ENCODE data around the gene HSBP1L1. TPM values are rescaled to one million over a fixed set of nuclear protein-coding genes. Genes with fewer than 3 reads are reported as not detected.

HSBP1L1 gene
- total and polyA plus RNA-seq, 2 of the 13 experiments (the other 11 are each of a cell fraction or from before 2014, with no cell fraction given), result 22.6 to 45.1 TPM

GRCh38 chr18:79936641-79937040, 27.8 kb upstream of the HSBP1L1 start (continued):
- TF ChIP-seq MNT (IDR thresholded peaks at IDR 0.05) (no peak), CEBPG (CRISPR knock-in tag; IDR thresholded peaks at IDR 0.05) (peak; percentile 66), ZNF460 (CRISPR knock-in tag; IDR thresholded peaks at IDR 0.05; ENCODE audit: borderline replicate concordance) (no peak), ZNF839 (CRISPR knock-in tag; IDR thresholded peaks at IDR 0.05; ENCODE audit: borderline replicate concordance) (no peak), ZFX (CRISPR knock-in tag; IDR thresholded peaks at IDR 0.05; ENCODE audit: low read depth) (no peak), ZNF501 (CRISPR knock-in tag; IDR thresholded peaks at IDR 0.05) (no peak), IKZF1 (IDR thresholded peaks at IDR 0.05) (no peak), TBL1XR1 (IDR thresholded peaks at IDR 0.05; ENCODE audit: borderline replicate concordance, low read length, partially characterized antibody) (no peak), BORCS8-MEF2B (CRISPR knock-in tag; IDR thresholded peaks at IDR 0.05) (no peak), ZBTB38 (CRISPR knock-in tag; IDR thresholded peaks at IDR 0.05) (peak; percentile 41; the same call in 1 of the 2 replicates), RFXAP (CRISPR knock-in tag; IDR thresholded peaks at IDR 0.05; ENCODE audit: borderline replicate concordance) (no peak), FOXK1 (CRISPR knock-in tag; IDR thresholded peaks at IDR 0.05; ENCODE audit: borderline replicate concordance, low read depth) (no peak), HOXA3 (CRISPR knock-in tag; IDR thresholded peaks at IDR 0.05) (no peak; the same call in 1 of the 2 replicates), ATF3 (CRISPR knock-in tag; IDR thresholded peaks at IDR 0.05) (no peak), FOXK2 (IDR thresholded peaks at IDR 0.05) (no peak), ZSCAN12 (CRISPR knock-in tag; IDR thresholded peaks at IDR 0.05) (no peak), ZBTB49 (CRISPR knock-in tag; IDR thresholded peaks at IDR 0.05; ENCODE audit: borderline replicate concordance) (no peak), ZNF124 (CRISPR knock-in tag; IDR thresholded peaks at IDR 0.05) (no peak), RBFOX2 (IDR thresholded peaks at IDR 0.05; ENCODE audit: low read depth, low read length) (no peak), PHF5A (CRISPR knock-in tag; IDR thresholded peaks at IDR 0.05; ENCODE audit: low read depth, unreplicated experiment) (no peak)
- TF ChIP-seq, protein P1, sequence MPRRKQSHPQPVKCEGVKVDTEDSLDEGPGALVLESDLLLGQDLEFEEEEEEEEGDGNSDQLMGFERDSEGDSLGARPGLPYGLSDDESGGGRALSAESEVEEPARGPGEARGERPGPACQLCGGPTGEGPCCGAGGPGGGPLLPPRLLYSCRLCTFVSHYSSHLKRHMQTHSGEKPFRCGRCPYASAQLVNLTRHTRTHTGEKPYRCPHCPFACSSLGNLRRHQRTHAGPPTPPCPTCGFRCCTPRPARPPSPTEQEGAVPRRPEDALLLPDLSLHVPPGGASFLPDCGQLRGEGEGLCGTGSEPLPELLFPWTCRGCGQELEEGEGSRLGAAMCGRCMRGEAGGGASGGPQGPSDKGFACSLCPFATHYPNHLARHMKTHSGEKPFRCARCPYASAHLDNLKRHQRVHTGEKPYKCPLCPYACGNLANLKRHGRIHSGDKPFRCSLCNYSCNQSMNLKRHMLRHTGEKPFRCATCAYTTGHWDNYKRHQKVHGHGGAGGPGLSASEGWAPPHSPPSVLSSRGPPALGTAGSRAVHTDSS (CRISPR knock-in tag; conservative IDR thresholded peaks at IDR 0.05), result no peak
- TF ChIP-seq, protein P2, sequence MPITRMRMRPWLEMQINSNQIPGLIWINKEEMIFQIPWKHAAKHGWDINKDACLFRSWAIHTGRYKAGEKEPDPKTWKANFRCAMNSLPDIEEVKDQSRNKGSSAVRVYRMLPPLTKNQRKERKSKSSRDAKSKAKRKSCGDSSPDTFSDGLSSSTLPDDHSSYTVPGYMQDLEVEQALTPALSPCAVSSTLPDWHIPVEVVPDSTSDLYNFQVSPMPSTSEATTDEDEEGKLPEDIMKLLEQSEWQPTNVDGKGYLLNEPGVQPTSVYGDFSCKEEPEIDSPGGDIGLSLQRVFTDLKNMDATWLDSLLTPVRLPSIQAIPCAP (CRISPR knock-in tag; IDR thresholded peaks at IDR 0.05; ENCODE audit: low read depth), result no peak
- TF ChIP-seq, protein P3, sequence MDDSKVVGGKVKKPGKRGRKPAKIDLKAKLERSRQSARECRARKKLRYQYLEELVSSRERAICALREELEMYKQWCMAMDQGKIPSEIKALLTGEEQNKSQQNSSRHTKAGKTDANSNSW (CRISPR knock-in tag; IDR thresholded peaks at IDR 0.05; ENCODE audit: borderline replicate concordance), result no peak
- TF ChIP-seq, protein P4, sequence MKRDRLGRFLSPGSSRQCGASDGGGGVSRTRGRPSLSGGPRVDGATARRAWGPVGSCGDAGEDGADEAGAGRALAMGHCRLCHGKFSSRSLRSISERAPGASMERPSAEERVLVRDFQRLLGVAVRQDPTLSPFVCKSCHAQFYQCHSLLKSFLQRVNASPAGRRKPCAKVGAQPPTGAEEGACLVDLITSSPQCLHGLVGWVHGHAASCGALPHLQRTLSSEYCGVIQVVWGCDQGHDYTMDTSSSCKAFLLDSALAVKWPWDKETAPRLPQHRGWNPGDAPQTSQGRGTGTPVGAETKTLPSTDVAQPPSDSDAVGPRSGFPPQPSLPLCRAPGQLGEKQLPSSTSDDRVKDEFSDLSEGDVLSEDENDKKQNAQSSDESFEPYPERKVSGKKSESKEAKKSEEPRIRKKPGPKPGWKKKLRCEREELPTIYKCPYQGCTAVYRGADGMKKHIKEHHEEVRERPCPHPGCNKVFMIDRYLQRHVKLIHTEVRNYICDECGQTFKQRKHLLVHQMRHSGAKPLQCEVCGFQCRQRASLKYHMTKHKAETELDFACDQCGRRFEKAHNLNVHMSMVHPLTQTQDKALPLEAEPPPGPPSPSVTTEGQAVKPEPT (CRISPR knock-in tag; IDR thresholded peaks at IDR 0.05; ENCODE audit: low read depth), result no peak

All from HepG2 (cell line).